HG02571 (cell line): Measurements from ENCODE around the gene MGME1.

Source experiments
- ATAC-seq: cut with Tn5 transposase; IDR thresholded peaks from one replicate; pipeline ENCODE4 v1.9.1; 2021; ENCODE audit warnings: mild to moderate bottlenecking, moderate library complexity; ENCODE audit not compliant: unreplicated experiment

Gene MGME1

DNA sequence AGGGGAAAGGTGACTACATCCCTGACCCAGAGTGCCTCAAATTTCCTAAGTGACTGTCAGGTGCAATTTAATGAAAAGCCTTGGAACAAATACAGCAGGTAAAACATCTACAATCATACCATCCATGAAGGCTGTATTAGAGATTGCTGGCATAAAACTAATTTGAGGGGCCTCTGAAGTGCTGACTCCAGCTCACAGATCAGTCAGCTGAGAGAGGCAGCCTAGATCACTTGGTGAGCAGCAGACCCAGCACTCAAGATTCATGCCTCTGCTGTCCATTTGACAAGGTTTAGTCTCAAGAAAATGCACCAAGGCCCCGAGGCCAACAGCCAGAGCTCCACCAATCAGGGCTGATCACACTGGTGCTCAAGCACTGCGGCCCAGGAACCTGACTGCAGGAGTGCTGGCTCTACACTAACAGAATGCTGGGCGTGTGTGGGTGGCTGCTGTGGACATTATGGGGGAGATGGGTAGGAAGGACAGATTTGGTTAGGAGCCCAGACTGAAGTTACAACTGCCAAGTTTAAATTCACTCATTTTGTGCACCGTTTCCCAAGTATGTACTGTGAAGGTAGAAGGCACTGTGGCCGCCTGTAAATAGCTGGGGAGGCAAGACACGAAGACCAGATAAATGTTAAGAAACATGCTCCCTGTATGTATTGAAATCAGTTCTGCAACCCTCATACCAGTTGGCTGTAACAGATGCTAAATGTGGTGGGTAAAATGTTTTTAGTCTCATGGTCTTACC is 28.4 kb upstream of the MGME1 start:
- ATAC-seq = no peak

DNA sequence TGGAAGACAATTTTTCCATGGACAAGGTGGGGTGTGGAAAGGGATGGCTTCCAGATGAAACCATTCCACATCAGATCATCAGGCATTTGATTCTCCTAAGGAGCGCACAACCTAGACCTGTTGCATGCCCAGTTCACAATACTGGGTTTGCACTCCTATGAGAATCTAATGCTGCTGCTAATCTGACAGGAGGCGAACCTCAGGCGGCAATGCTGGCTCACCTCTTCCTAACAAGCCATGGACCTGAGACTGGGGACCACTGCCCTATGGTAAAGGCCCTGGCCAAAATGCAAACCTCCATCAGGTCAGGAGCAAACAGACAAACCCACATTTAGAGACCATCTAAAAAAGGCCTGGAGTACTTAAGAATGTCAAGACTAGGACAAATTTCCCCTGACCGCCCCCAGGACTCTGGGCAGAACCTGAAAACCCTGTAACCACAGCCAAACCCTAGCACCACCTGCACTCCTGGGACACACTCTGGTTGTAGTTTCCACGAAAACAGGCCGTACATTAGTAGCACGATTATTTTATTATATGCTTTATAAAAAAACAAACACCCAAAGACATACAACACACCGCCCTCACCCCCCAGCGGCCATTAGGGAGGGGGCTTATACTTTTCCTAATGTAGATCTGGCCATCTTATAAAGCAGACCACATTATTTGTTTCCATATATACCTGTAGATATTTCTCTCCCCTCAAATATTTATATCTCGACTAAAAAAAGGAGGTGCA is 27.6 kb upstream of the MGME1 start:
- no peak for ATAC-seq

GRCh38 chr20:17941826-17942196 is 27.0 kb upstream of the MGME1 start:
- ATAC-seq = no peak

DNA sequence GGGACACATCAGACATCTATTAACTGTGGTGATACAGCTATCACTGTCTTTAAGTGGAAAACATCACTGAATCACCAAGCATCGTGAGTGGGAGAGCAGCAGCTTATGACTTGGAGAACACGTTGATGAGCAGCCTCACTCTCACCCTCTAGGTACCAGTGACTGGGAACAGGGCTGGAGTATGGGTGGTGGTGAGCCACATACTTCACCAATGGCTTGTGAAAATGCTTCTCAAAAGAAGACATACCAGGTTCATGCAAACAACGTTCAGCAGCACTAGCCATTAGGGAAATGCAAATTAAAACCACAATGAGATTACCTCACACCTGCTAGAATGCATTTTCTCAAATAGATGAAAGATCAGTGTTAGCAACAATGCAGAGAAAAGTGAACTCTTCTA is 25.5 kb upstream of the MGME1 start:
- ATAC-seq = peak; percentile 74

DNA sequence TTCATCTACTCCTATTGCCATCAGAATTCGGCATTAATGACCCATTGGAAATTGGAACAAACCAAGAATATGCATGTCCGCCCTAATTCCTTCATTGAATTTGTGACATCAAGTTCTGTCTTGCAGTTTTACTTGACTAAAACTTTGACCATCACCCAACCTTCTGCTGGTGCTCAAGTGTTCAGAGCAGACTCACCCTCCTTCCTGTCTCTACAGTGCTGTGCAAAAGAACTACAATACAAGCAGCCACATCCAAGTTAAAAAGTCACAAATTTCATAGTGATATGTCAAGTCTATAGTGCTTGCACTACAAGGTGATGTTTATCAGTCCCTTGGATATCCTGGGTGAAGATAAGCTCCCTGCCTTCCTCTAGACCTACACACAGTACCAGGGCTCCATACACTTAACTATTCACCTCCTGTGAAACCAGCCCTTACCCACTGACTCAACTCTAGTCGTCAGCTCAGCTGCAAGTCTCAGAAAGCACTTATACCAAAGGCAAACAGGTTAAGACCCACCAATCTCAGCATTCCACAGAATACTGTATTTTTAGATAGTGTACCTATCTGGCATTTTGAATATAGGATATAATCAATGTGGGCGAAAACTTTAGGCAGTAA is 23.9 kb upstream of the MGME1 start:
- ATAC-seq = no peak

- ATAC-seq = no peak
Measured at GRCh38 chr20:17946040-17946439, 22.8 kb upstream of the MGME1 start.

GRCh38 chr20:17946572-17947473 is 22.0 kb upstream of the MGME1 start:
- ATAC-seq = no peak

GRCh38 chr20:17947474-17947815 is 21.4 kb upstream of the MGME1 start:
- ATAC-seq = no peak

- no peak for ATAC-seq
Measured at GRCh38 chr20:17948442-17948841, 20.4 kb upstream of the MGME1 start.

DNA sequence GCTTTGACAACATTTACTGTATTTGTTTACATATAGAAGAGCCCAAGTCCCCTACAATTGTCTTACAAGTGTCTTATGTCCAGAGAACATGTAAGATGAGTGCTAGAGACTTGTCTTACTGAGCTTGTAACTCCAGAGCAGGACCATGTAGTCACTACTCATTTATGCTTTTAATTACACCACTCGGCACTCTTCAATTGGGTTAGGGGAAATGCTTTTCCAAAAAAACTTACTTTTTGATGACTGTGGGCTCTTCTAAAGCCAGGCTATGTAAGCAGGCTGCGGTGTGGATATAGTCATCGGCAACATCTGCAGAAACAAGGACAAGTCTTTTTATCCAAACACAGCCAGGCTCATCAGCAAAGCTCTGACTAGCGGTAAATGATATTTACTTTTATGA is 18.9 kb upstream of the MGME1 start:
- ATAC-seq = no peak

- no peak for ATAC-seq
Measured at GRCh38 chr20:17950670-17951069, 18.1 kb upstream of the MGME1 start.

DNA sequence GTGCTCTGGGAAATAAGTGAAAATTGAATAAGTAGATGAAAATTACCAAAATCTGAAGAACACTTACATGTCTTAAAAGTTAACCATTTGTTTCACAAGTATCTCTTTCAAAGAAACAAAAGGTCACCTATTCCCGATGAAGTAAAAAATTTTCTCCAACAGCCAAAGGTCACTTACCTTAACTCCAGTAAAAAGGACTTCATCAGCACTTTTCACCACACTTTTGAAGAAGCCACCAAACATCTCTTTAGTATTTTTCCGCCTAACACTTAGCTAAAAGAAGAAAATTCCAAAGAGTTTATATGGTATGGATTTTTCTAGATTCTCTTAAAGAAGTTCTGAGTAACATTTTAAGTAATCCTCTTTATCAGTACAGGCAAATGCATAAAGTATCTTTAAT is 17.5 kb upstream of the MGME1 start:
- ATAC-seq = no peak

DNA sequence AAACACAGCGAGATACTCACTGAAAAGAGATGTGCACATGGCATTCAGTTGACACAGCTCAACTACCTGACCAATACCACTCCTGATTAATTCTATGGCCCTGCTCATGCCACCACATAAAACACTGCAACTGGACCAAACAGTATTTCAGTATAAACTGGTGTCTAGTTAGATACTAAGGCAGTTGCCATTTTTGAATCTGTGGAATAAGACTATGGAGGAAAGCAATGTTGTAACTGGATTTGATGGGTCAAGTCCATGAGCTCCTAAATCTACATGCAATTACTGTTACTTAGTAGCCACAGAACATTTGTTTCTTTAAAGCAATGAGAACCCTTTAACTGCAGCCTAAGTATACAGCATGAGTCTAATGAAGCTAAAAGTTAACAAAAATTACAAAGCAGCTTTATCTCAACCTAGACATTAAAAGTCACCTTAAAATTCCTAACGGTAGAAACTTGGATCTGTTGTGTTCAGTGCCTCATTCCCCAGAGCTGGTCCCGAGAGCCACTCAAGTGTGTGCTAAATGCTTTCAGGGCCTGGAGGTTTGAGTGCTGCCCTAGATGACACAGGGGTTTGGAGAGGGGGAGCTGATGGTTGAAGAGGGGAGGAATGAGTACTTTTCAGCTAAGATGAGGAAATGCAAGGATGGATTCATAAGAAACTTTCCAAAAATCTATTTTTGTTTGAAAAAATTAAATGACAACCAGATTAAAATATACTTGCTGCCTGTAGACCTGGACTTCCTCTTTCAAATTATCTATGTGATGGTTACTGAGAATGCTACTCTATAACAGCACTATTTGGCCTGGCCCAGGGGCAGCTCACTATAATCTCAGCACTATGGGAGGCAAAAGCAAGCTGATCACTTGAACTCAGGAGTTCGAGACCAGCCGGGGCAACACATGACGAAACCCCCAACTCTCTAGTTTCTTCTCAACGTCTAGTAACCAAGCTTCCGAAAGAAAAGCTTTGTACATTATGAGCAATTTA is 15.8 kb upstream of the MGME1 start:
- no peak for ATAC-seq

DNA sequence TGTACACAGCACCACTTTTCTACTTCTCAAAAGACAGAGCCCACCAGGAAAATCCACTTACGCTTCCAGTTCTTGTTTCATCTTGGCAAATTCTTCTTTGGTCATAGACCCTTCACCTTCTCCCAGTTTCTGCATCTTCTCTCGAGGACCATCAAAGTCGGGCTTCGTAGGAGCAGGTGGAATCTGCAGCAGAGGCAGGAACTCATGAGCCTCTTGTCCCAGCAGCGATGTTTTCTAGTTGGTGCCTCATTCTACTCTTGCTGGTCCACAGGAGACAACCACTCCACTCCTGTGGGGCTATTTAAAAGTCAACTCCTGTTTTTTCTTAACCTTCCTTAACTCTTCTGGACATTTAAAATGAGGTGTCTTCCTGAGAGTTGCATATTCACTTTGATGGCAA is 14.9 kb upstream of the MGME1 start:
- ATAC-seq = no peak

GRCh38 chr20:17955302-17955701 is 13.5 kb upstream of the MGME1 start:
- ATAC-seq = no peak

GRCh38 chr20:17956099-17956685 is 12.6 kb upstream of the MGME1 start:
- no peak for ATAC-seq

DNA sequence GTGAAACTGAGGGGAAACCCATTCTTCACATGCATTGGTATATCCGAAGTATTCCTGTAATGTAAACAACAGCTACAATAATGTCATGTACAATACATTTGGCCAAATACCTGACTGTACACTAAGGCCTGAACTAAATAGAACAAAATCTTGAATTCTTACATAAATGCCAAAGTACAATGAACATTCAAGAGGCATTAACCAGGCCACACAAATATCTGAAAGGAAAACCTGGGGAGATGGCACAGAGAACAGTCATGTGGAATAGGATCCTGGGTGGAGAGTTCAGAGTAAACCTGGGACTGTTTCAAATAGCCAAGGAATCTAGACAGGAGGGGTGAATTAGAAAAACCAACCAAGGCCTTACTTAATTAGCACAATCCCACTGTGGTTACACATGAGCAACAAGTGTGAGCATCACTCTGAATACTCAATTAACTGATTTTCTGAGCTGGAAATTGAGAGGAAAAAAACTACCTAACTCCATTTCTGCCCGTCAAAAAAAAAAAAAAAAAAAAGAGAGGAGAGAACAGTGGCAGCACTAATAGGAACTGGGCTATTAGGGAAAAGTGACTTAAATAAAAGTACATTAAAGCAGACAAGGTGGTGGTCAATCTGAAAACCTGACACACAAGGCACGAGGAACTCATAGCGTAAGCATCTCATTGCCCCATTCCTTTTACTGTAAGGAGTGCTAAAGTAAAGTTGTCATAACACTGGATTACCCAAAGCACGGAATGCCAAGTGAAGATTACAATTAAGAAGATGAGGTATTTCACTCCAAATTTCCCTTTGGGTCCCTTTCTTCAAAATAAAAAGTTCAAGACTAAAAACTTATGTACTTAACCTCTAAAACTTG is 11.1 kb upstream of the MGME1 start:
- ATAC-seq = no peak

DNA sequence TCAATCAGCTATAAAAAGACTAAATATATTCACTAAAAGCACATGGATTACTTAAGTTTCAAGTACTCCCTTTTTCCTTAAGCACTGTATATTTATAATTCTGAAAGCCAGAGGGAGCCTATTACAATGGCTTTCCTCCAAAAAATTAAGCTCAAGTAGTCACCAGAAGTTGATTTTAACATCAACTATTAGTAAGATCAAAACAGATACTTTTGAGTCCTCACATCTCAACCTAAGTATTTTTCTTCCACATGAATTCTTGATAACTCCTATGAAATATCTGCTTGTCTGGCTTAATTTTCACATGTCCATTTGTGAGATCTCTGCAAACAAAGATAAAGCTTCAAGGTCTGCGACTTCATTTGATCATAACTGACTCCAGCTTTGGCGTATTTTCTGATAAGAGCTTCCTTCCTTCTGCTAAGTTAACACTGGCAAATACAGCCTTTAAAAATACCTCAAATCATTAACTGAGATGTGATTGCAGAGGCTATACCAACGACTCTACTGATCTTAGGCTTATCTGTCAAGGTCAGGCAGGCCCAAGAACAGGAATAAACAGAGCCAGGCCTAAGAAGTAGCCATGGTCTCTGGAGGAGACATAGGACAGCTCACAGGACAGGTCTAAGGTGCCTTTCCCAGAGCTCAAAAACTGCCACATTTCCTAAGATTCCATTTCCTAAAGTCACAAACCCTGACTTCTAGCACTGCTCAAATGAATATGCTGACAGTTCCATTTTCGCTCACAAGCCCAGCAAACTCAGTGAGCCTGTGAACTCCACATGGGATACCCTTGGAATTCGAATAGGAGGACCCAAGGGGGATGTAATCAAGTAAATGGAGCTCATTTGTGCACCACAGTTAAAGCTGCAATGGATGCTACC is 10.2 kb upstream of the MGME1 start:
- ATAC-seq = no peak
